ENCODE results near the gene TNFSF12.

The TNFSF12 gene

DNA sequence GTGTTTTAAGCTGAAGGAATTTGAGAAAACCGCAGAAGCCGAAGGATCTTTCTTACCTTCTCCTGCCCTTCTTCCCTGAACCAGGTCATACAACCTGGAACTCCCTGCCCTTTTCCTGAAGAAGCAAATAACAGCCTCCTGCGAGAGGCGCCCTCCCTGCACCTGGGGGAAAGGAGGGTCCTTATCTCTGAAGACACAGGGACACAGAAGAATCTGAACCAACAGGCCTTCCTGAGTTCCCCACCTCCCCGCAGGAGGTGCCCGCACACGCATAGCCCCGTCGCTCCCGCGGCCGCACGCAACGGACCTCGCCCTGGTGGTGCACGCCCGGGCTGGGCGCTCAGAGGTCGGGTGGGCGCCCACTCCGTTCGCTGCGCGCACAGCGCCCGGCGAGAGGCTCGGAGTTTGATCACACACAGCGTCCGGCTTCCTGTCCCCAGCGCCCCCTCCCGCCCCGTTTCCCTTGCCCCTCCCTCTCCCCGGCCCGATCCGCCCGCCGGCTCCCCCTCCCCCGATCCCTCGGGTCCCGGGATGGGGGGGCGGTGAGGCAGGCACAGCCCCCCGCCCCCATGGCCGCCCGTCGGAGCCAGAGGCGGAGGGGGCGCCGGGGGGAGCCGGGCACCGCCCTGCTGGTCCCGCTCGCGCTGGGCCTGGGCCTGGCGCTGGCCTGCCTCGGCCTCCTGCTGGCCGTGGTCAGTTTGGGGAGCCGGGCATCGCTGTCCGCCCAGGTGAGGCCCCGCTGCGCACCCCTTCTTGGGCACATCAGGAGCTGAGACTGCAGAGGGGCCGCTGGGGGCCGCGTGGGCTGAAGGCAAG is at the start of gene TNFSF12:
TSS of gene TNFSF12 (plus strand) at position 474 of the 816 bp plus-strand sequence. CDS start at position 570, 96 bp downstream.
- DNase-seq (ENCODE audit: low read depth): no peak

DNA sequence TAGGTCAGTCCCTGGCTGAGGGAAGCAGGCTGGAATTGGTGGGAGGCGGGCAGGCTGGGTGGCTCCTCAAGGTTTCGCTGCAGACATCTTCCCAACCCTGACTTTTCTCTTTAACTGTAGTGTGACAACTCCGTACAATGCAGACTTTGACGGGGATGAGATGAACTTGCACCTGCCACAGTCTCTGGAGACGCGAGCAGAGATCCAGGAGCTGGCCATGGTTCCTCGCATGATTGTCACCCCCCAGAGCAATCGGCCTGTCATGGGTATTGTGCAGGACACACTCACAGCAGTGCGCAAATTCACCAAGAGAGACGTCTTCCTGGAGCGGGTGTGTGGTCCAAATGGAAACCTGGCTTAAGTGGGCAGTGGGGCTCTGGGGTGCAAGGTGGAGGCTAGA is 49.7 kb upstream of the TNFSF12 start:
- DNase-seq (ENCODE audit: low read depth): no peak

GRCh38 chr17:7501729-7502128 is 47.1 kb upstream of the TNFSF12 start:
- DNase-seq (ENCODE audit: low read depth): no peak

GRCh38 chr17:7502171-7502847 is 46.5 kb upstream of the TNFSF12 start:
- DNase-seq (ENCODE audit: low read depth): no peak

DNA sequence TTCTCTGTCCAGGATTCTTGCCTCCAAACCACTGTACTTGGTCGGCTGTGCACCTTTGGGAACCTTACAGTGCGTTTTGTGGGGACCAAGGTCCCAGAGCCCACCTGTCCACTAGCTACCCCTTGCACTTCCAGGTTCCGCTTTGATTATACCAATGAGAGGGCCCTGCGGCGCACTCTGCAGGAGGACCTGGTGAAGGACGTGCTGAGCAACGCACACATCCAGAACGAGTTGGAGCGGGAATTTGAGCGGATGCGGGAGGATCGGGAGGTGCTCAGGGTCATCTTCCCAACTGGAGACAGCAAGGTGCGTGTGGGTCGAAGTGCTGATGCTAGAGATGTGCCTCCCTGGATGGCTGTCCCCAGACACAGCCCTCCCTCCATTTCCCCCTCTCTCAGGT is 45.9 kb upstream of the TNFSF12 start:
- no peak for DNase-seq (ENCODE audit: low read depth)

DNA sequence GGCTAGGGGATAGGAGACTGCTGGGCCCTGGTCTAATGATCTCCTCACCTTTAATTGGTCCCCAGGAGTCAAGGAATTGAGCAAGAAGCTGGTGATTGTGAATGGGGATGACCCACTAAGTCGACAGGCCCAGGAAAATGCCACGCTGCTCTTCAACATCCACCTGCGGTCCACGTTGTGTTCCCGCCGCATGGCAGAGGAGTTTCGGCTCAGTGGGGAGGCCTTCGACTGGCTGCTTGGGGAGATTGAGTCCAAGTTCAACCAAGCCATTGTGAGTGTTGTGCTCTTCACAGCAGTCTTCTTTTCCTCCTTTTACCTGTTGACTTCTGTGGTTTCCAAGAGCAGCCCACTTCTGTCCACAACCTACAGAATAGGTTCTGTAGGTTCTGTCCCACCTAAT is 45.3 kb upstream of the TNFSF12 start:
- no peak for DNase-seq (ENCODE audit: low read depth)

DNA sequence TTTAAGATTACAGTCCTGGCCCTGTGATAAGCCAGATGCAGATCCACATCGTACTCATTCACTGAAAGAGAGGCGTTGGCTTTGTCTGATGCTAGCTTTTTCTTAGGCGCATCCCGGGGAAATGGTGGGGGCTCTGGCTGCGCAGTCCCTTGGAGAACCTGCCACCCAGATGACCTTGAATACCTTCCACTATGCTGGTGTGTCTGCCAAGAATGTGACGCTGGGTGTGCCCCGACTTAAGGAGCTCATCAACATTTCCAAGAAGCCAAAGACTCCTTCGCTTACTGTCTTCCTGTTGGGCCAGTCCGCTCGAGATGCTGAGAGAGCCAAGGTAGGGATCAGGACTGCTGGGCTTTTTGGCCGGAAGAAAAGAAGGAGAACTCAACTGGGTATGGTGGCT is 40.7 kb upstream of the TNFSF12 start:
- no peak for DNase-seq (ENCODE audit: low read depth)

DNA sequence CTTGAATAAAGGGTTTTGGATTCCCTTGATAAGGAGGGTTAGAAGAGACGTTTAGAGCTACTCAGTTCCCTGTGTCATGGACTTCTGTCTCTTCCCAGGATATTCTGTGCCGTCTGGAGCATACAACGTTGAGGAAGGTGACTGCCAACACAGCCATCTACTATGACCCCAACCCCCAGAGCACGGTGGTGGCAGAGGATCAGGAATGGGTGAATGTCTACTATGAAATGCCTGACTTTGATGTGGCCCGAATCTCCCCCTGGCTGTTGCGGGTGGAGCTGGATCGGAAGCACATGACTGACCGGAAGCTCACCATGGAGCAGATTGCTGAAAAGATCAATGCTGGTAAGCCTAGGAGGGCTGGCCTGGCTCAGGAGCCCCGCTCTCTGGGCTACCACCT is 40.0 kb upstream of the TNFSF12 start:
- DNase-seq (ENCODE audit: low read depth): no peak

DNA sequence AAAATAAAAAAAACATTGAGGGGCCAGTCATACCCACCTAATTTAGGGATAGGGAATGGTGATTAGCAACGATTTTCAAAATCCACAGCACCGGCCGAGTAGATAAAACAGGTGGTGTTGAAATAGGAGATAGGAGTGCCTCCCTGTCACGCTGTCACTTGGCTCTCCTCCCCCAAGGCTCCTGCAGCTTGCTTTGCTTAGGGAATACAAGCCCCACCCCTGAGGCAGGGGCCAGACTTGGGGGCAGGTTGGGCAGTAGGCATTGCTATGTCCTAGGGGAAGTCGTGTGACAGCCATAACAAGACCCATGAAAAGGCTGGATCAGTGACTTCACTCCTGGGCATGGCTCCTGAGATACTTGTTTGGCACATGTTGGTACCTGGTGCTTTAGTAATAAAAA is 38.9 kb upstream of the TNFSF12 start:
- no peak for DNase-seq (ENCODE audit: low read depth)

DNA sequence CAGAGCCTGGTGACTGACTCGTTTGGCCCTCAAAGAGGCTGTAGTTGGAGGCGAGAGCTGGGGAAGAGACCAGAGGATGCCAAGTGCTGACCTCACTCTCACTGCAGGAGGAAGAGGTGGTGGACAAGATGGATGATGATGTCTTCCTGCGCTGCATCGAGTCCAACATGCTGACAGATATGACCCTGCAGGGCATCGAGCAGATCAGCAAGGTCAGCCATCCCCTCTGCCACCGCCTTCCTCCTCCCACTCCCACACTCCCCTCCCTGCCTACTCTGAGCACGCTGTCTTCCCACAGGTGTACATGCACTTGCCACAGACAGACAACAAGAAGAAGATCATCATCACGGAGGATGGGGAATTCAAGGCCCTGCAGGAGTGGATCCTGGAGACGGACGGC is 37.8 kb upstream of the TNFSF12 start:
- DNase-seq (ENCODE audit: low read depth): no peak

GRCh38 chr17:7512105-7512504 is 36.8 kb upstream of the TNFSF12 start:
- DNase-seq (ENCODE audit: low read depth): no peak

- no peak for DNase-seq (ENCODE audit: low read depth)
Observed at GRCh38 chr17:7512824-7513540, 35.9 kb upstream of the TNFSF12 start.

DNA sequence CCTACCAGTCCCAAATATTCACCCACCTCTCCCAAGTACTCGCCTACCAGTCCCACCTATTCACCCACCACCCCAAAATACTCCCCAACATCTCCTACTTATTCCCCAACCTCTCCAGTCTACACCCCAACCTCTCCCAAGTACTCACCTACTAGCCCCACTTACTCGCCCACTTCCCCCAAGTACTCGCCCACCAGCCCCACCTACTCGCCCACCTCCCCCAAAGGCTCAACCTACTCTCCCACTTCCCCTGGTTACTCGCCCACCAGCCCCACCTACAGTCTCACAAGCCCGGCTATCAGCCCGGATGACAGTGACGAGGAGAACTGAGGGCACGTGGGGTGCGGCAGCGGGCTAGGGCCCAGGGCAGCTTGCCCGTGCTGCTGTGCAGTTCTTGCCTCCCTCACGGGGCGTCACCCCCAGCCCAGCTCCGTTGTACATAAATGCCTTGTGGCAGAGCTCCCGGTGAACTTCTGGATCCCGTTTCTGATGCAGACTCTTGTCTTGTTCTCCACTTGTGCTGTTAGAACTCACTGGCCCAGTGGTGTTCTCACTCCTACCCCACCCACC is 34.9 kb upstream of the TNFSF12 start:
- no peak for DNase-seq (ENCODE audit: low read depth)

DNA sequence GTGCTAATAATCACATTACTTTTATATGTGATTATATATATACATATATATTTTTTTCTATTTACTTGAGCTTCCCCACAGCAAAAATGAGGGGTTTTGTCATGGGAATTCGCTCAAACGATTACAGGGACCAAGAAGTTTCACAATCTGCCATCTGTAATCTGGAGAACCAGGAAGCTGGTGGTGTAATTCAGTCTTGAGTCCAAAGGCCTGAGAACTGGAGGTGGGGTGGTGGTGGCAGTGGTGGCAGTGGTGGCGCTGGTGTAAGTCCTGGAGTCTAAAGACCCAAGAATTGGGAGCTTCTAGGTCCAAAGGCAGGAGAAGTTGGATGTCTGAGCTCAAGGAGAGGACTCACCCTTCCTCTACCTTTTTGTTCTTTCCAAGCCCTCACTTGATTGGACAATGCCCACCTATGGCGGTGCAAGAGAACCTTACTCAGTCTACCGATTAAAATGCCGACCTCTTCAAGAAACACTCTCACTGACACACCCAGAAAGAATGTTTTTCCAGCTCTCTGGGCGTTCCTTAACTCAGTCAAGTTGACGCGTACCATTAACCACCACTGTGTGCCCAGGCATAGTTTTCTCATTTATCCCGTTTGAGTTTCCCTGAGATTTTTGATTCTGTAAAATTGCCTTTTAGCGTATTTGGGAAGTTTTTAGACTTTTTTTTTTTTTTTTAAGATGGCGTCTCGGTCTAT is 32.8 kb upstream of the TNFSF12 start:
- no peak for DNase-seq (ENCODE audit: low read depth)

DNA sequence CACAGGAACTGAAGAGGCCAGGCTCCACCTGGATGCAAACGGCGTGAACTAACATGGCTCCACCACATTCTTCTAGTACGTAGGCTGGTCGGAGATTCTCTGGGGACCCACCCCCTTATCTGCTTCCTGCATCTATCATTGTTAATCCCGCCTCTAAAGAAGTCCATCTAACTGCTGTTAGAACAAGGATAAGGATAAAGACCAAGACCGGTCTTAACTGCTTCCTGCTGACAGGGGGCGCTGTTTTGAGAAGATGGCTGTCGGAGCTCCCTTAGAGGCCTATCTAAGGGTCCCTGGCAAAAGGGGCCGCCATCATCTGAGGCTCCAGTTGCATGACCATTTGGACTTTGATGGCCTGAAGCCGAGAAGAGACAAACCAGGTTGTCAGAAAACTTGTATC is 25.8 kb upstream of the TNFSF12 start:
- no peak for DNase-seq (ENCODE audit: low read depth)

DNA sequence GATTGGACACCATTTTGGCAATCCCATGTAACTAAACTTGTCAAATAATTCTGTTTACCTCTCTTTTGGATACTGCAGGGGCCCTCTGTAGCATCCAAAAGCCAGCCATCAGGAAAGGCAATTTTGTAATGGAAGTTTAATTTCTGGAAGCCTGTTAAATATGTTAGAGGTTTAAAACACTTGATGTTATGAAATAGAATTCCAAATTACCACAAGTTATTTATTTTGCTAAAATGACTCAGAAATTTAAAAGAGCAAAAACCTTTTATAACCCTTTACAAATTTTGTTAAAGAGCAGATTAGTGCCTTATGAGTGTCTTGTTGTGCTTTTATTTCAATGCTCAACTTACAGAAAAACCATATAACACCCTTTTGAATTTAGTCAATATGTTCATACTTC is 20.0 kb upstream of the TNFSF12 start:
- no peak for DNase-seq (ENCODE audit: low read depth)

- DNase-seq (ENCODE audit: low read depth): no peak
Observed at GRCh38 chr17:7530023-7530900, 18.6 kb upstream of the TNFSF12 start.

DNA sequence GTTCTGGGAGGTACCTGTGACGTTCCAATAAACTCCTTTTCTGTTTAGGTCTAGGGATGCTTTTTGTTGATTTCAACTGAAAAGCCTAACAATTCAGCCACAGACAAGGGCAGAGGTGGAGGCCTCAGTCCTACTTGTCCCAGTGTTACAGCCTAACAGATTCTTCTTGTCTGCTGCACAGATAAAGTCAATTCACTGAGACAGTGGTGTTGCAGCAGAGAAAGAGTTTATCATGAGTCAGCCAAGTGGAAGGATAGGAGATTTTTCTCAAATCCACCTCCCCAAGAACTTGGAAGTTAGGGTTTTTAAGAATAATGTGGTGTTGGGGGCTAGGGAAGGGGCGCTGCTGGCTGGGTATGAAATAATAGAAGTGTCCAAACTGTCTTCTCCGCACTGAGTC is 10.8 kb upstream of the TNFSF12 start:
- DNase-seq (ENCODE audit: low read depth): no peak

GRCh38 chr17:7538891-7539545 is 9.8 kb upstream of the TNFSF12 start:
- no peak for DNase-seq (ENCODE audit: low read depth)

- DNase-seq (ENCODE audit: low read depth): no peak
Observed at GRCh38 chr17:7541074-7541621, 7.7 kb upstream of the TNFSF12 start.

All from fibroblast of the conjunctiva (primary cell).